GM10847 (cell line): Measurements from ENCODE around the gene SF3A1.

Experiments used
- POLR2A ChIP-seq: IDR thresholded peaks from 2 replicates; pipeline ENCODE4 v1.6.1; 2011; ENCODE audit not compliant: insufficient read length; ENCODE audit errors: extremely low read depth

Gene SF3A1

DNA sequence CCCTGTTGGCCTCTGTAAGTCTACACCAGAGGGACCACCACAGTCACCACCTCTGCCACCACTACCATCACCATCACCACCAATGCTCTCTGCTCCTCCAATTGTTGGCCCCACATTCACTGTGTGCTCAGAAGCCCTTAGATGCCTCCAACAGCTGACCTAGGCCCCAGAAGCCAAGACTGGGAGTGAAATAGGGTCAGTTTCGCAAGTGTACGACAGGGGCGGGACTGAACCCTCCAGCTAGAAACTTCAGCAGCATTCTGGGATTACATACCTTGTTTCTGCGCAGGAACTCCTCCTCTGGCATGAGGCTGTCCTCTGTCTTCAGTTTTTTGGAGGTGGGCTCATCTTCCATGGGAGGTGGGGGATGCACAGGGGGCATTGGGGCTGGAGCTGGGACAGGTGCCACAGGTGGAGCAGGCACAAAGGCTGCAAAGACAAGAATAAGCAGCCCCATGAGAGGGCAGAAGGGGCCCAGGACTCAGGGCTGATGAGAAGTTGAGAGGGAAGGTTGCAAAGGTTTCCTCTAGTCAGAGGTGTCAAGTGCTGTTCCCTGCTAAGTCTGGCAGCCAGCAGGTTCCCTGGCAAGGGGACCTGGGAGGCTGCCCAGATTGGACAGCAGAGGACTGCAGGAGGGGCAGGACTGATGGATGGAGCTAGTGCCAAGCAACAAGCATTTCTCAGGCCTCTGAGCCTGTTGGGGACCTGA lies 19.8 kb downstream of the SF3A1 start:
- TF ChIP-seq POLR2A = no peak

DNA sequence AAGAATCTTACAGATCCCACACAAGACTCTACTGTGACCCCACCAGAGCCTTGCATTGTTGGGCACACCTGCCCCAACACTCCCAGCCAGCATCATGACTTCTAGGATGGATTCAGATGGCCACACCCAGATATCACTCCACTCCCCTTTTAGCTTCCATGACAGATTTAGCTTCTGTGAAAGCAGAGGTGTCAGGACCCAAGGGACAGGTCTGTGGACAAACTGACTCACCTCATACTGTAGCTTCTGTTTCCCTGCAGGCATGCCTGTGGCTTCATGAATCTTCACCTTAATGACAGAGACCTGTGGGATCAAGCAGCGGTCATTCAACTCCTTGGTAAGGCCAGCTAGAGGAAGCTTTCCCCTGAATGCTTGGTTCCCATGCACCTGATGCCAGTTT lies 21.5 kb downstream of the SF3A1 start:
- TF ChIP-seq POLR2A = no peak

DNA sequence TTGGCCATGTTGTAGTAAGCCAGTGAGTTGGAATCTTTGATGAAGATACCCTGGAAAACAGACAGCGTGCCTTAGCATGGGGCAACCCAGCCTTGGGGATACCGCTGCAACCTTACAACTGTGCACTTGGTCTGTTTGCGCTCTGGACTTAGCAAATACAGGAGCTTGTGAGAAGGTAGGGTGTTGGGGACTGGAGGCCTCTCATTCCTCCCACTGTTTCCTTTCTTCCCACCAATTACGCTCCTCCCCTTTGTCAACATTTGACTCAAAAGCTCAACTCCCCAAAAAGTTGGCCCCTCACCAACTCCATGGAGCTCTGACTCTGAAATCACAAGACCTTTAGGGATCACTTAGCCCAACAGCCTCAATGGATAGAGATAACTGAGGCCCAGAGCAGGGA lies 22.0 kb downstream of the SF3A1 start:
- no peak for TF ChIP-seq POLR2A

DNA sequence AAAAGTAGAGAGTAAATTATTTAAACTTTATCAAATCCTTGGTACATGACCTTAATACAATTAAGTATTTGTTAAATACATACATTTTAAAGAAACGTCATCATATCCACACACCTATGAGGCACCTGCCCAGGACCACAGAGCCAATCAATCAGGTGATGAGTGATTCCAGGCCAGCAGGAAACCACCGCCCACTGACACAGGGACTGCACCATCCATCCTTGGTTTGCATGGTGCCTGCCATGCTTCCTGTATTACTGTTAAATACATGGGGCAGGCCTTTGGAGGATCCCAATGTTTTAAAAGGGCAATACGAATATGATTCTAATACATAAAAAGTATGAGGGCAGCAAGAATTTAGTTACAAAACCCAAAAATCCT lies 23.0 kb downstream of the SF3A1 start:
- no peak for TF ChIP-seq POLR2A

DNA sequence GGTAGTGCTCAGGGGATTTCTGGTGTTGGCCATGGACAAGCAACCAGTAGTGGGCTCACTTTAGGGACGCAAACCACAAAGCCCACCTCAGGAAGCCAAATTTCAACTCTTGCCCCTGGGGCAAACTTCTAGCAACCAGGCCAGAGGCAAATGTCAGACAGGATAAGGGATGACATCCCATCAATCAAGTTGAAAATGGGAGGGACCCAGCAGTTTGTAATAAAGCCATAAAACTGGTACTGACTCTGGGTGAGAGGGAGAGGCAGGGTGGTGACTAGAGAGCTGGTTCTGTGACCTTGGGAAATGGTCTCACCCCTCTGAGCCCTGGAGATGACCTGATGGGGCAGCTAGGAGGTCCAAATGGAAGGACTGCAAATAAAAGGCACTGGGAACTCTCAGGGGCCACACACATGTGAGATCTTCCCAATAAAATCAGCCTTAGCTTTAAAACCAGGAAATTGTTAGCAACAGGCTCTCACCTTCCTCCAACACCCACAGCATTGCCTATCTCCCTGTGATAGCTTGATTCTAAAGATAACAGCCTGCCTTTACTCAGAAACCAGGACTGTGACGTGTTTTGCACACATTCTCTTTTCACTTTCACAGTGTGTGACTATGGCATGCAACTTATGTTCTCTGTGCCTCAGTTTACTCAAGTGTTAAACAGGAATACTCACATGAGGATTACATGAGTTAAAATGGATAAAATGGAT lies 23.5 kb downstream of the SF3A1 start:
- no peak for TF ChIP-seq POLR2A

DNA sequence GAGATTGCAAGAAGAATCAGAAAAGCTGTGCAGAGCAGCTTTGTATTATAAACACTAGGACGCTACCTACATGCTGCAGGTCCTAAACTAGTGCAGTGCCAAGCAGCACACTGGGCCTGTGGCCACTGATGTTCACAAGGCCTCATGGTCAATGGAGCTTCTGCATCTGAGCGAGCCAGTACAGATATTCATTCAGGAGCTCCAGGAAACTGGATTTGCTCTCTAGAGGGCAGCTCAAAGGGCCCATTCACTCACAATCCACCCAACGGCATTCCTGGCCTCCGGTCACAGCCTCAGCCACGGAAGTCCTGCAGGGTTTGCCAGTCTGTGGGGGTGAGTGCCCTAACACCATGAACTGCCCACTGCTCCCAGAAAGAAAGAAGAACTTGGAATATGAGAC lies 24.1 kb downstream of the SF3A1 start:
- TF ChIP-seq POLR2A = no peak

DNA sequence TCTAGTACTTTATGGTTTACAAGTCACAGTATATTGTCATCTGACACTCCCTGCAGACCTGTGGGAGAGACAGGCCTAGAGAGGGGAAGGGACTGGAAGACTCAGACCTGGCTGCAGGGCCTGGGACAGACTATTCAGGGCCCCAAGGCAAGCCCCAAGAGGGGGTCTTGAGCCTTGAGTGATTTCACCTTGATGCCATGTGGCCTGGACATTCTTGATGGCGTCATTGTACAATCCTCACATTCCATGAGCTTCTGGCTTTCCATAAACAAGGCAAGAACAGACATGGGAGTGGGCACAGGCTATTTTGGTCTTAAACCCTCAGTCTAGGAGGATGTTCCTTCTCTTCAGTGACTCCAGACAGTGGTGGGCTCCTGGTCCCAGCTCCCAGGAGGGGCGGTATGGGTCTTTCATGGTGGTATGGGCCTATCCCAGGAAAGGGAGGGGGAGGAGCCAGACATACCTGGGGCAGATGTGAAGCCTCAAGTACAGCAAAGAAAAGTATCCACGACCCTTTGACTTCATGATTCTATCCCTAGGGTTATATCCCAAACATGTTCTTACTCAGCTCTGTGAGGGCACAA lies 28.1 kb downstream of the SF3A1 start:
- TF ChIP-seq POLR2A = no peak

DNA sequence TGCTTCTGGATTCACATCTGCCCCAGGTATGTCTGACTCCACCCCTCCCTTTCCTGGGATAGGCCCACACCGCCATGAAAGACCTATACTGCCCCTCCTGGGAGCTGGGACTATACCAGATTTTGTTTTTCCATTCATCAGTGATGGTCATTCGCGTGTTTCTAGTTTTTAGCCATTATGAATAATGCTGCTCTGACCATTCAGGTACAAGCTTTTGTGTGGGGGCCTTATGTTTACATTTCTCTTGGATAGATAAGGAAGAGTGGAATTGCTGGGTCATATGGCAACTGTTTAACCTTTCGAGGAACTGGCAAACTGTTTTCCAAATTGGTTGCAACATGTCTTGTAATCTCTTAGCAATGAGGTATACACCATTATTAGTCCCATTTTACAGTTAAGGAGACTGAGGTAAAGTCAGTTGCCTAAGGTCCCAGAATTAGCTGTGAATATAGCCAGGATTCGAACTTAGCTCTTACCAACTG lies 28.8 kb downstream of the SF3A1 start:
- no peak for TF ChIP-seq POLR2A

DNA sequence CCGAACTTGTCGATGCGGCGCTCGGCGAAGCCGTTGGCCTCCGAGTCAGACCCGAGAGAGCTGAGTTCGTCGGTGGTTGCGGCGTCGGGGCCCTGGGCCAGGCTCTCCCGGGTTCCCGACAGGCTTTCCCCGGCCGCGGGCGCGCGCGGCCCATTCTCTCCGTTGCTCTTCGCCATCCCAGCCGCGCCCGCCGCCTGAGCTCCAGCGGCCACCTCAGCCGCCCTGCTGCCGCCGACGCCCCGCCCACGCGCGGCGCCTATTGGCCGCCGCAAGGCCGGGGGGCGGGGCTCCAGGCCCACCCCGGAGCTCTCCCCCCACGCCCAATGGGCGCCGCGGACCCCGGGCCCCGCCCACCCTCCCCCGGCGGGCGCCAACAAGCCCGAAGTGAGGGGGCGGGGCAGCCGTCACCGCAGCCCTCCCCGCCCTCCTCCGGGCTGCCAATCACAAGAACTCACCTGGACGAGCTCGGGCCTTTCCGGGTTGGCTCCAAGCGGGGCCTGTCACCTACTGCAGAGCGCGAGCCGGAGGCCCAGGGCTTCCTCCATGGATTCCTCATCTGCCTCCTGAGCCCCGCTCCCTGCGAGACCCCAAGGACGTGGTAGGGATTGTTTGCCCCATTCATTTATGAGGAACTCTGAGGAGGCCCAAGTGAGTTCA lies 29.9 kb downstream of the SF3A1 start, which contains the start of gene TBC1D10A:
Gene TBC1D10A (minus strand): TSS at position 236 of the 657 bp plus-strand sequence. CDS start 60 bp downstream, at position 176.
- peak; percentile 74 for TF ChIP-seq POLR2A

DNA sequence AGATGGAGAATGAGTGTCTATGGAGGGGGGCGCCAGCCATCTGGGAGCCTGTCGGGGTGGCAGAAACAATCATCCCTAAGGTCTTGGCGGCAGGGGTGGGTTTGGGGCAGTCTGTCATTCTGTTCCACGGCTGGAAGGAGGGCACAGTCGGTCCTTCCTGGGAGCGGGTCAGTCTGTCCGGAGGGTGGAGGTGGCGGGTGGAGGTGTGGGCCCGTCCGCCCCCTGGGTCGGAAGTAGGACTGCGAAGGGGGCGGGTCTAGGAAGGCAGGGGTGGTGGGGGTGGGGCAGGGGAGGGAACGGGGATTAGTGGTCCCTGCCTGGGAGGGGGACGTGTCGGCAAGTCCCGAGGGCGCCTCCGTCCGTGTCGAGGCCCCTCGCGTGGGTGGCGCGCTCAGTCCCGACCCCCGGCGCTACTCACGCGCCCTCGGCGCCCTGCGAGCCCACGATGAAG lies 30.4 kb downstream of the SF3A1 start:
- TF ChIP-seq POLR2A = no peak

DNA sequence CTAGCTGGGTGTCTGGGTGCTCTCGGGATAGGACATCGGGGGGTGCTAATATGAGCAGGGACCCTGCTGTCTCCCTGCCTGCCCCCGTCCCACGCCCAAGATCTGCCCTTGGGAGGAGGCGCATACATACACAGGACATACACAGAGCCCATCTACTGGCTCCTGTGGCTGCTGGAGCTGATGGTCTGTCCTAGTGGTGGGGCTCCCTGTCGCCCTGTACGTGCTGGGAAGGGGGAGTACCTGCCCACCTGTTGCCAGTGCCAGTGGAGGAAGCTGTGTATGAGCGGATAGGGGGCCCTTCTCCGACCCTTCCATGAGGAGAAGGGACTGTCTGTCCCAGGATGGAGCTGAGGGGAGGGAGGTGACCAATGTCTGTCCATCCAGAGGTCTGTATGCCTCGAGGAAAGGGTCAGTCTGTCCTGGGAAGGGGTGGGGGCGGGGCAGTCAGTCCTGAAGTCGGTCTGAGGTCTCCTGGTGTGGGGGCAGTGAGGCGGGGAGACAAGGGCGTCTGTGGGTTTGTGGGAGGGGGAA lies 30.9 kb downstream of the SF3A1 start:
- TF ChIP-seq POLR2A = no peak

DNA sequence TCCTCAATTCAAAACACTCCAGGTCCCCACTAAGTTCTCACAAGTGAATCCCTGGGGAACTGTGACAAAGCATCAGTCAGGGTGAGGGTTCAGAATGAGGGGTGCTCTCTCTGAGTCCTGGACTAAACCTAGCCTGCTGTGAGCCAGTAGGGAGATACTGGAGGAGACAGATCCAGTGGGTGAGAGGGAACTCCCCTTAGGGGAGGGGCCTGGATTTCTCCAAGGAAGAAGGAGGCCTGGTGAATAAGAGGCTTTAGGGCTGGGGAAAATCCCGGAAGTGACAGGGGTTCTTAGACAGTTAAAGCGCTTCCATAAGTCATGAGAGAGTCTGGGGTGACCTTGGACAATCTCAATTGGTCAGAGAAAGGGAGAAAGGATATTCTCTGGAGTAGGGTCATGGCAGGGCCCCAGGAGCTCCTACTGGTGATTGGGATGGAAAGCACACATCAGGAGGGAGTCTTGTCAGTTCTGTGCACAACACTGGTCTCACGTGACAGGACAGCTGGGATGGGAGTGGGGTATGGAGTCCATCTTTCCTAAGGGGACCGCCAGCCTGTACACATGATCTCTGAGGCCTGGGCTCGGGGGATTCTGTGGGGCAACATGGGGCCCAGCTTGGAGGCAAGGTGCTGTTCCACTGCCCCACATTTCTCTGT lies 31.5 kb downstream of the SF3A1 start:
- TF ChIP-seq POLR2A = no peak

DNA sequence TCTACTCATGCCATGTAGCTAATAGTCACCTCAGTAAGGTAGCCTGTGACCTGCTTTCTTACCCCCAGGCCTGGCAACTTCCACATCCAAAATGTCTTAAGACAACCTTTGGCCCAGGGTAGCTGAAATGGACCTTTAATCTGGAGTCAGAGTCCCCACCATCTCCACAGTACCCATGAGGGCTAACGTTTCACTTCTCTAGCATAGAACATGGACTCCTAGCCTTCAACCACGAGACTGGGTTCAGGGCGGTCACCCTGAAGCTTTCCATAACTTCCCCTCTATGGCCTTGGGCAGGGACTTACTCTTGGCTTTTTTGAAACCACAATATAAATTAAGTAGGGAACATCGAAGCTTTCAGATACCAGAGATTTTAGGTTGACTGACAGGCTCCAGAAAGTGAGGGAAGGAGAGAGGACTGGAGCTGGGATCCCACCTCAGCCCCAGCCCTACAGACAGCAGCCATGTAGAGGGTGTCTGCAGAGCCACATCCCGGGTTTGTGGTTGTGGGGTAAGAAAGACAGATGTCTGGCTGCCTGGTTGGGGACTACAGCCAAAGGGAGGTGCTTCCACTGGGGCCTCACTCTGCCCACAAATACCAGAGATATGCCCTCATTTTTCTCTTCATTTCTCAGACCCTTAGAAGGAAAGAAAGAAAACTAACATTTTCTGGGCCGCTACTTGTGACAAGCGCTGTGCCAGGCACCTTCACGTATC lies 32.5 kb downstream of the SF3A1 start:
- no peak for TF ChIP-seq POLR2A

DNA sequence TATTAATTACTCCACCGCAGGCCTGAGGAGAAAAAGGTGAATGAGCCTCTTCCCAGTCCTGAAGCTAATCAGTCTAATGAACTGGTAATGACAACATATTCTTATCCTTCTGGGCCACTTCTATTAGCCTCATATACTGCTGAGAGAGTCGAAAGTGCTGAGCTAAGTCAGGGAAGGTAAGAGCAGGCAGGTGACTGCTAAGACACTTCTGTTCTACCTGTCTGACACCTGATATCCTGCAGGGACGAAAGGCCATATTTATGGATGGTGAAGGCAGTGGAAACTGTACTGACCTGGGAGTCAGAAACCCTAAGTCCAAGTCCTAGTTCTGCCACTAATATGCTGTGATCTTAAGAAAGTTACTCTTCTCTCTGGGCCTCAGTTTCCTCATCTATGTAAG lies 33.4 kb downstream of the SF3A1 start:
- TF ChIP-seq POLR2A = no peak

DNA sequence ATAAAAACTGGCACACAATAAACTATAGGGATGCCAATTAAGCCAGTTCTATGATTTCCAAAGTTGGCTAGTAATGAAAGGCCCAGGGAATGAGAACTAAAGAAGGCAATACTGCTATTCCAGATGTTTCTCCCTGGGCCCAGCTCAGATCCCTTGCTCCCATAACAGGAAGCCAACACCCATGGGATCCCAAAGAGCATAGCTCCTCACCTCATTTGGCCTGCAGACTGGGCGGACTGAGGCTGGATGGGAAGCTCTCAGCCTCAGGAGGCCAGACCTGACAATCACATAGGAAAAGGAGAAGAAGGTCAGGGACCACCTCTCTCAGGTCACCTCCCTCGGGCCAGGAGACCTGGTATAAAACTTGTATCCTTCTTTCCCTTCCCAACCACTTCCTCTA lies 35.2 kb downstream of the SF3A1 start:
- TF ChIP-seq POLR2A = no peak
